GM23338 (cell line): ENCODE measurements around the gene PTPRJ.

ENCODE experiments used
- CTCF ChIP-seq, 2 experiments: fragments of 200-600 bp in 1 of 2; sonication (generic) in 1 of 2; conservative IDR thresholded peaks; 2 replicates each; pipeline versions ENCODE4 v1.5.1 to v1.6.1; 2016 to 2017; ENCODE audit warnings: antibody characterized with exemption in 2 of 2, low read depth in 2 of 2, mild to moderate bottlenecking in 2 of 2, moderate library complexity in 1 of 2
- ETS1 ChIP-seq: IDR thresholded peaks from 2 replicates; pipeline ENCODE4 v1.6.1; 2016; ENCODE audit warnings: antibody characterized with exemption

GRCh38 chr11:48124880-48125279, 144.5 kb downstream of the PTPRJ start:
- TF ChIP-seq CTCF (conservative IDR thresholded peaks at IDR 0.05; ENCODE audit: low read depth in 2 of 2), result no peak
- TF ChIP-seq ETS1, result no peak
